ENCODE data around the gene ATP7B.

Gene ATP7B

DNA sequence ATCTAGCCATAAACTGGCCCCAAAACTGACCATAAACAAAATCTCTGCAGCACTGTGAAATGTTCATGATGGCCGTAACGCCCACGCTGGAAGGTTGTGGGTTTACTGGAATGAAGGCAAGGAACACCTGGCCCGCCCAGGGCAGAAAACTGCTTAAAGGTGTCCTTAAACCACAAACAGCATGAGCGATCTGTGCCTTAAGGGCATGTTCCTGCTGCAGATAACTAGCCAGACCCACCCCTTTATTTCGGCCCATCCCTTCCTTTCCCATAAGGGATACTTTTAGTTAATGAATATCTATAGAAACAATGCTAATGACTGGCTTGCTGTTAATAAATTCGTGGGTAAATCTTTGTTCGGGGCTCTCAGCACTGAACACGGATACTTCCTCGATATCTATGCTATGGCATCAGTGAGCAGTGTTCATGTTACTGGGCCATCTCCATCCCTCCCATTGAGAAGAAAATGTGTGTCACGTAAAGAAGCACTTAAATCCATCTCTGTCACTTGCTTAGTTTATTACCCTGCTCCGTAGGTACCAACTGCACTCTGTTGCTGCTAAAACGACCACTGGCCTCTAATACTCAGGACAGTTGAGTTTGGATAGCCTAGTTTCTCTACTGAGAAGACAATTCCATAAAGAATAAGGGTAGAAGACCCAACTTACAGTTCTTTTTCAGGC, 5.3 kb downstream of the ATP7B start:
- Histone ChIP-seq H3K4me1 (ENCODE audit: insufficient read depth, low read length) (peaks cover 4% of the 10 kb centered on the region), H2AFZ (ENCODE audit: low read depth, low read length) (no peak overlapping the region), H4K20me1 (ENCODE audit: insufficient read depth, low read length) (no peaks in the 10 kb centered on the region; the same call in 1 of the 2 replicates), H3K4me2 (ENCODE audit: insufficient read depth, low read length) (no peak overlapping the region), H3K36me3 (ENCODE audit: insufficient read depth, low read length) (no peaks in the 10 kb centered on the region), H3K27me3 (ENCODE audit: insufficient read depth, low read length, poor library complexity) (peaks cover 30% of the 10 kb centered on the region), H3K4me3 (ENCODE audit: low read depth in 1 of 2, low read length in 2 of 2) (no peak overlapping the region), H3K9me3 (ENCODE audit: insufficient read depth, low read length, severe bottlenecking) (no peaks in the 10 kb centered on the region), H3K79me2 (ENCODE audit: insufficient read depth, low read length) (no peaks in the 10 kb centered on the region), H3K9ac (ENCODE audit: low read depth, low read length) (no peak overlapping the region), H3K27ac (ENCODE audit: low read length) (no peak overlapping the region)
- TF ChIP-seq, protein P1, sequence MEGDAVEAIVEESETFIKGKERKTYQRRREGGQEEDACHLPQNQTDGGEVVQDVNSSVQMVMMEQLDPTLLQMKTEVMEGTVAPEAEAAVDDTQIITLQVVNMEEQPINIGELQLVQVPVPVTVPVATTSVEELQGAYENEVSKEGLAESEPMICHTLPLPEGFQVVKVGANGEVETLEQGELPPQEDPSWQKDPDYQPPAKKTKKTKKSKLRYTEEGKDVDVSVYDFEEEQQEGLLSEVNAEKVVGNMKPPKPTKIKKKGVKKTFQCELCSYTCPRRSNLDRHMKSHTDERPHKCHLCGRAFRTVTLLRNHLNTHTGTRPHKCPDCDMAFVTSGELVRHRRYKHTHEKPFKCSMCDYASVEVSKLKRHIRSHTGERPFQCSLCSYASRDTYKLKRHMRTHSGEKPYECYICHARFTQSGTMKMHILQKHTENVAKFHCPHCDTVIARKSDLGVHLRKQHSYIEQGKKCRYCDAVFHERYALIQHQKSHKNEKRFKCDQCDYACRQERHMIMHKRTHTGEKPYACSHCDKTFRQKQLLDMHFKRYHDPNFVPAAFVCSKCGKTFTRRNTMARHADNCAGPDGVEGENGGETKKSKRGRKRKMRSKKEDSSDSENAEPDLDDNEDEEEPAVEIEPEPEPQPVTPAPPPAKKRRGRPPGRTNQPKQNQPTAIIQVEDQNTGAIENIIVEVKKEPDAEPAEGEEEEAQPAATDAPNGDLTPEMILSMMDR (IDR thresholded peaks at IDR 0.05; ENCODE audit: borderline replicate concordance, extremely low read depth, low read length, poor library complexity, severe bottlenecking): no peak
- TF ChIP-seq EZH2 (IDR thresholded peaks at IDR 0.05; ENCODE audit: borderline replicate concordance, low read depth, low read length, severe bottlenecking): no peak
- ATAC-seq (ENCODE audit: insufficient read depth, low read depth) (no peak), DNase-seq (no peak)

DNA sequence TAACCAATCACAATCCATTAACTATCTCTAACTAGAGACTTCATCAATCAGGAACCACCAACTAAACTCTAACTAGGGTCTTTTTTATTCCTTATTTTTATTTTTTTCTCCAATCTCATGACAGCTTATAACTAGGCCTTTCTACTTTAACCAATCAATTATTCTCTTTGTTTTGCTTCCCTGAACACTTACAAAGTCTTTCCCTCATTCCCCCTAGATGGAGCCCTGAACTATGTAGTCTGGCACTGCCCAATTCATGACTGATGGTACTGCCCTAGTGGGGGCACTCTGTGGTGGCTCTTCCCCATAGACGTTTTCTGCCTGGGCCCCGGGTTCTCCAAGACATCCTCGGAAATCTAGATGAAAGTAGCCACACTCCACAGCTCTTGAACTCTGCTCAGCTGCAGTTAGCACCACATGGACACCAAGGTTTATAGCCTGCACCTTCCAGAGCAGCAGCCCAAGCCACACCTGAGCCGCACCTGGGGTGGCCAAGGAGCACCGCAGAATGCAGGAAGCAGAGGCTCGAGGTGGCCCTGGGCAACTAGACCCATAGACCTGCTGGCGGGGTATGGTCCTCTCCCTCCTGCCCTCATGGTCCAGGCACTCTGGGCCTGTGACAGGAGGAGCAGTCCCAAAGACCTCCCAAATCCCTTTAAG, 6.6 kb downstream of the ATP7B start:
- TF ChIP-seq EZH2 (IDR thresholded peaks at IDR 0.05; ENCODE audit: borderline replicate concordance, low read depth, low read length, severe bottlenecking): no peak
- TF ChIP-seq, protein P1 (IDR thresholded peaks at IDR 0.05; ENCODE audit: borderline replicate concordance, extremely low read depth, low read length, poor library complexity, severe bottlenecking): no peak
- H3K9ac ChIP-seq (ENCODE audit: low read depth, low read length): no peak overlapping the region
- H3K27me3 ChIP-seq (ENCODE audit: insufficient read depth, low read length, poor library complexity): peaks cover 17% of the 10 kb centered on the region
- no peak overlapping the region for H3K4me3 ChIP-seq (ENCODE audit: low read depth in 1 of 2, low read length in 2 of 2)
- ATAC-seq (ENCODE audit: insufficient read depth, low read depth) (no peak), DNase-seq (no peak)
- H3K4me1 ChIP-seq (ENCODE audit: insufficient read depth, low read length): no peaks in the 10 kb centered on the region
- H3K36me3 ChIP-seq (ENCODE audit: insufficient read depth, low read length): no peaks in the 10 kb centered on the region
- H3K9me3 ChIP-seq (ENCODE audit: insufficient read depth, low read length, severe bottlenecking): no peaks in the 10 kb centered on the region
- no peaks in the 10 kb centered on the region; the same call in 1 of the 2 replicates for H4K20me1 ChIP-seq (ENCODE audit: insufficient read depth, low read length)
- no peak overlapping the region for H3K4me2 ChIP-seq (ENCODE audit: insufficient read depth, low read length)
- no peak overlapping the region for H2AFZ ChIP-seq (ENCODE audit: low read depth, low read length)
- H3K27ac ChIP-seq (ENCODE audit: low read length): no peak overlapping the region
- H3K79me2 ChIP-seq (ENCODE audit: insufficient read depth, low read length): no peaks in the 10 kb centered on the region

DNA sequence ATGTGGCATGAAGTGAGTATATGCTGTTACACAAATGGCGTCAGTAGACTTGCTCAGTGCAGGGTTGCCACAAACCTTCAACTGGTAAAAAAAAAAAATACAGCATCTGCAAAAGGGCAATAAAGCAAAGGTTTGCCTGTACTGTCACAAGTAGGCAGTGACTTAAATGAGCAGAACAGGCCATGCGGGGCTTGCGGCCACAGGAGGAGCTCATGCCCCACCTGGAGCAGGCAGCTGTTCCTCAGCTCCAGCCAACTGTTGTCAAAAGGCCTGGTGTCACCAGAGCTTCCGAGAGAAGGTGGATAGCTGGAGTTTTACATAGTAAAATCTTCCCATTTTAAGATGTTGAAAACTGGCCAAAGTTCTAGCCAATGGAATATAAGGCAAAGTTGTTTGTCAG, 7.7 kb downstream of the ATP7B start:
- no peak overlapping the region for H3K4me3 ChIP-seq (ENCODE audit: low read depth in 1 of 2, low read length in 2 of 2)
- DNase-seq (no peak), ATAC-seq (ENCODE audit: insufficient read depth, low read depth) (no peak)
- H3K9me3 ChIP-seq (ENCODE audit: insufficient read depth, low read length, severe bottlenecking): no peaks in the 10 kb centered on the region
- TF ChIP-seq, protein P1 (IDR thresholded peaks at IDR 0.05; ENCODE audit: borderline replicate concordance, extremely low read depth, low read length, poor library complexity, severe bottlenecking): no peak
- no peak for TF ChIP-seq EZH2 (IDR thresholded peaks at IDR 0.05; ENCODE audit: borderline replicate concordance, low read depth, low read length, severe bottlenecking)
- H3K36me3 ChIP-seq (ENCODE audit: insufficient read depth, low read length): no peaks in the 10 kb centered on the region
- H3K79me2 ChIP-seq (ENCODE audit: insufficient read depth, low read length): no peaks in the 10 kb centered on the region
- peaks cover 11% of the 10 kb centered on the region for H3K27me3 ChIP-seq (ENCODE audit: insufficient read depth, low read length, poor library complexity)
- no peaks in the 10 kb centered on the region for H4K20me1 ChIP-seq (ENCODE audit: insufficient read depth, low read length)
- no peak overlapping the region for H3K9ac ChIP-seq (ENCODE audit: low read depth, low read length)
- no peak overlapping the region for H3K27ac ChIP-seq (ENCODE audit: low read length)
- H3K4me1 ChIP-seq (ENCODE audit: insufficient read depth, low read length): no peaks in the 10 kb centered on the region
- H3K4me2 ChIP-seq (ENCODE audit: insufficient read depth, low read length): no peak overlapping the region
- no peak overlapping the region for H2AFZ ChIP-seq (ENCODE audit: low read depth, low read length)

All from DND-41 (cell line).